ENCODE data around the gene NCBP3.

GRCh38 chr17:3859940-3860339, 13.9 kb upstream of the NCBP3 start:
- TF ChIP-seq, protein P1, sequence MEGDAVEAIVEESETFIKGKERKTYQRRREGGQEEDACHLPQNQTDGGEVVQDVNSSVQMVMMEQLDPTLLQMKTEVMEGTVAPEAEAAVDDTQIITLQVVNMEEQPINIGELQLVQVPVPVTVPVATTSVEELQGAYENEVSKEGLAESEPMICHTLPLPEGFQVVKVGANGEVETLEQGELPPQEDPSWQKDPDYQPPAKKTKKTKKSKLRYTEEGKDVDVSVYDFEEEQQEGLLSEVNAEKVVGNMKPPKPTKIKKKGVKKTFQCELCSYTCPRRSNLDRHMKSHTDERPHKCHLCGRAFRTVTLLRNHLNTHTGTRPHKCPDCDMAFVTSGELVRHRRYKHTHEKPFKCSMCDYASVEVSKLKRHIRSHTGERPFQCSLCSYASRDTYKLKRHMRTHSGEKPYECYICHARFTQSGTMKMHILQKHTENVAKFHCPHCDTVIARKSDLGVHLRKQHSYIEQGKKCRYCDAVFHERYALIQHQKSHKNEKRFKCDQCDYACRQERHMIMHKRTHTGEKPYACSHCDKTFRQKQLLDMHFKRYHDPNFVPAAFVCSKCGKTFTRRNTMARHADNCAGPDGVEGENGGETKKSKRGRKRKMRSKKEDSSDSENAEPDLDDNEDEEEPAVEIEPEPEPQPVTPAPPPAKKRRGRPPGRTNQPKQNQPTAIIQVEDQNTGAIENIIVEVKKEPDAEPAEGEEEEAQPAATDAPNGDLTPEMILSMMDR (conservative IDR thresholded peaks at IDR 0.05) = no peak
- TF ChIP-seq EZH2 (IDR thresholded peaks at IDR 0.05; ENCODE audit: low read depth) = no peak
